Activated CD8-positive, alpha-beta memory T cell treated with anti-CD3 and anti-CD28 coated beads, Interleukin-2, amount 10 ng/mL, durations not matched to agents 7 days and 5 days (primary cell): ENCODE results near the gene DCK. TPM values are rescaled to one million over a fixed set of nuclear protein-coding genes. Genes with fewer than 3 reads are reported as not detected.
"Not testable (repeated sequence)": the region's sequence is repeated elsewhere in the genome, so short reads cannot be mapped to it uniquely, and the experiment has no call there.

Source experiments
- ATAC-seq: fragments of 150-1000 bp; cut with Tn5 transposase; one replicate; pipeline ENCODE4 v1.10.0; 2021; ENCODE audit warnings: moderate library complexity
- CTCF ChIA-PET: fragments of 350-600 bp; sonication (Branson Sonifier 250); formaldehyde crosslinking; loops from one replicate; lab custom pipeline; 2021; ENCODE audit warnings: antibody characterized with exemption; lab: Charles Lee
- DNase-seq: peaks from one replicate; pipeline ENCODE4 v3.0.0-alpha.2; 2020
- H3K27ac Mint-ChIP-seq: one replicate; pipeline ENCODE4 v1.8.0; 2021; ENCODE audit warnings: mild to moderate bottlenecking, mixed read lengths
- H3K27me3 Mint-ChIP-seq: one replicate; pipeline ENCODE4 v1.8.0; 2021; ENCODE audit warnings: mixed read lengths
- H3K36me3 Mint-ChIP-seq: one replicate; pipeline ENCODE4 v1.8.0; 2021; ENCODE audit warnings: mild to moderate bottlenecking, mixed read lengths
- H3K4me1 Mint-ChIP-seq: one replicate; pipeline ENCODE4 v1.8.0; 2021; ENCODE audit warnings: mixed read lengths
- H3K4me3 Mint-ChIP-seq: one replicate; pipeline ENCODE4 v1.8.0; 2021; ENCODE audit warnings: mild to moderate bottlenecking, moderate library complexity, mixed read lengths
- H3K9me3 Mint-ChIP-seq: one replicate; pipeline ENCODE4 v1.8.0; 2022; ENCODE audit warnings: low read depth, mixed read lengths
- total RNA-seq, 2 experiments: library from RNA; stranded (reverse); gene quantifications; one replicate each; pipeline ENCODE4 v1.2.3, GENCODE V29; 2021

The DCK gene
- total RNA-seq, 2 experiments from 2014 or later, result 60.0 to 70.7 TPM

GRCh38 chr4:70984589-70984988 is 8.9 kb upstream of the DCK start:
- Mint-ChIP-seq H3K27ac (no peak overlapping the region), H3K27me3 (no peaks in the 10 kb centered on the region), H3K9me3 (no peaks in the 10 kb centered on the region), H3K36me3 (no peaks in the 10 kb centered on the region), H3K4me1 (no peaks in the 10 kb centered on the region), H3K4me3 (no peak overlapping the region)
- ATAC-seq, result no peak
- CTCF ChIA-PET, result no interaction called here
- DNase-seq, result no peak

GRCh38 chr4:70991596-70991995 is 1.9 kb upstream of the DCK start:
- Mint-ChIP-seq H3K4me1 (peaks cover 23% of the 10 kb centered on the region), H3K9me3 (no peaks in the 10 kb centered on the region), H3K27ac (no peak overlapping the region), H3K4me3 (no peak overlapping the region), H3K36me3 (peaks cover 23% of the 10 kb centered on the region), H3K27me3 (no peaks in the 10 kb centered on the region)
- CTCF ChIA-PET, result interaction anchor here (0.6 to 8.7 kb wide), 3 partner anchors 15 to 107 kb away, joined by 3 to 113 read pairs (median 3); no protein-coding TSS in a partner anchor
- no peak for DNase-seq
- ATAC-seq, result no peak

- Mint-ChIP-seq H3K4me1 (peaks cover 30% of the 10 kb centered on the region), H3K9me3 (no peaks in the 10 kb centered on the region), H3K27me3 (no peaks in the 10 kb centered on the region), H3K4me3 (peak overlapping the region; percentile 92), H3K36me3 (peaks cover 28% of the 10 kb centered on the region), H3K27ac (peak overlapping the region; percentile 81)
- DNase-seq (no peak), ATAC-seq (no peak)
- CTCF ChIA-PET, result interaction anchor here (0.6 to 8.7 kb wide), 2 partner anchors 14 to 88 kb away, joined by 3 to 113 read pairs; no protein-coding TSS in a partner anchor
Observed at GRCh38 chr4:70992391-70992881, 1.0 kb upstream of the DCK start.

- peak overlapping the region; percentile 81 for H3K27ac Mint-ChIP-seq
- peaks cover 42% of the 10 kb centered on the region for H3K4me1 Mint-ChIP-seq
- CTCF ChIA-PET, result interaction anchor here (1.0 to 8.7 kb wide), 4 partner anchors 13 to 342 kb away, joined by 3 to 113 read pairs (median 8); partner anchors contain the start of gene GRSF1
- ATAC-seq, result no peak
- no peak for DNase-seq
- peaks cover 41% of the 10 kb centered on the region for H3K36me3 Mint-ChIP-seq
- H3K9me3 Mint-ChIP-seq, result no peaks in the 10 kb centered on the region
- peak overlapping the region; percentile 92 for H3K4me3 Mint-ChIP-seq
- H3K27me3 Mint-ChIP-seq, result no peaks in the 10 kb centered on the region
Observed at GRCh38 chr4:70994069-70994366, 569 bp downstream of the DCK start.

GRCh38 chr4:70994387-70995099 is 1.1 kb downstream of the DCK start:
- Mint-ChIP-seq H3K4me3 (peak overlapping the region; percentile 92), H3K27ac (peak overlapping the region; percentile 81), H3K4me1 (peaks cover 47% of the 10 kb centered on the region), H3K27me3 (no peaks in the 10 kb centered on the region), H3K36me3 (peaks cover 46% of the 10 kb centered on the region), H3K9me3 (no peaks in the 10 kb centered on the region)
- DNase-seq (no peak), ATAC-seq (no peak)
- CTCF ChIA-PET, result interaction anchor here (1.0 to 8.7 kb wide), 4 partner anchors 12 to 342 kb away, joined by 3 to 113 read pairs (median 8); partner anchors contain the start of gene GRSF1

GRCh38 chr4:70996018-70996360 is 2.5 kb downstream of the DCK start:
- CTCF ChIA-PET, result interaction anchor here (1.1 to 8.7 kb wide), 4 partner anchors 7 to 157 kb away, joined by 3 to 113 read pairs (median 8); partner anchors contain the start of gene GRSF1
- peak; percentile 6 for ATAC-seq
- Mint-ChIP-seq H3K27ac (peak overlapping the region; percentile 81), H3K36me3 (peaks cover 60% of the 10 kb centered on the region), H3K4me3 (peak overlapping the region; percentile 92), H3K9me3 (no peaks in the 10 kb centered on the region), H3K4me1 (peaks cover 60% of the 10 kb centered on the region), H3K27me3 (no peaks in the 10 kb centered on the region)
- DNase-seq, result peak; percentile 54

- no peak for ATAC-seq
- peaks cover 69% of the 10 kb centered on the region for H3K4me1 Mint-ChIP-seq
- H3K27ac Mint-ChIP-seq, result peak overlapping the region; percentile 81
- H3K27me3 Mint-ChIP-seq, result no peaks in the 10 kb centered on the region
- CTCF ChIA-PET, result interaction anchor here (1.1 to 8.7 kb wide), 4 partner anchors 8 to 158 kb away, joined by 3 to 113 read pairs (median 8); partner anchors contain the start of gene GRSF1
- peaks cover 4% of the 10 kb centered on the region for H3K9me3 Mint-ChIP-seq
- H3K4me3 Mint-ChIP-seq, result peak overlapping the region; percentile 92
- peaks cover 71% of the 10 kb centered on the region for H3K36me3 Mint-ChIP-seq
- DNase-seq, result no peak
Observed at GRCh38 chr4:70997036-70997435, 3.6 kb downstream of the DCK start.

- Mint-ChIP-seq H3K27ac (peak overlapping the region; percentile 81), H3K36me3 (peaks cover 76% of the 10 kb centered on the region), H3K4me3 (peak overlapping the region; percentile 92), H3K27me3 (no peaks in the 10 kb centered on the region), H3K4me1 (peaks cover 69% of the 10 kb centered on the region), H3K9me3 (peaks cover 5% of the 10 kb centered on the region)
- DNase-seq, result no peak
- no peak for ATAC-seq
- CTCF ChIA-PET, result interaction anchor here (1.6 to 8.7 kb wide), 2 partner anchors 9 kb away, joined by 3 to 113 read pairs; no protein-coding TSS in a partner anchor
Observed at GRCh38 chr4:70997546-70997945, 4.1 kb downstream of the DCK start.

- peaks cover 81% of the 10 kb centered on the region for H3K36me3 Mint-ChIP-seq
- peak overlapping the region; percentile 41 for H3K27ac Mint-ChIP-seq
- CTCF ChIA-PET, H3K27me3 Mint-ChIP-seq, H3K9me3 Mint-ChIP-seq, DNase-seq, ATAC-seq, H3K4me3 Mint-ChIP-seq: not testable (repeated sequence)
- peaks cover 84% of the 10 kb centered on the region for H3K4me1 Mint-ChIP-seq
Observed at GRCh38 chr4:70999639-71000038, 6.2 kb downstream of the DCK start.

- not testable (repeated sequence) for ATAC-seq, H3K27ac Mint-ChIP-seq, H3K27me3 Mint-ChIP-seq, DNase-seq, H3K4me3 Mint-ChIP-seq, H3K9me3 Mint-ChIP-seq
- H3K4me1 Mint-ChIP-seq, result peaks cover 84% of the 10 kb centered on the region
- peaks cover 69% of the 10 kb centered on the region for H3K36me3 Mint-ChIP-seq
- CTCF ChIA-PET, result interaction anchor here (1.7 kb wide), 1 partner anchor 9 kb away, joined by 4 read pairs; no protein-coding TSS in a partner anchor
Observed at GRCh38 chr4:71001363-71001762, 7.9 kb downstream of the DCK start.

GRCh38 chr4:71004281-71004851 is 10.9 kb downstream of the DCK start:
- Mint-ChIP-seq H3K27ac (peak overlapping the region; percentile 65), H3K4me1 (peaks cover 83% of the 10 kb centered on the region), H3K4me3 (peak overlapping the region; percentile 63), H3K27me3 (no peaks in the 10 kb centered on the region), H3K36me3 (peaks cover 57% of the 10 kb centered on the region), H3K9me3 (peaks cover 5% of the 10 kb centered on the region)
- ATAC-seq (peak; percentile 63), DNase-seq (peak; percentile 72)
- CTCF ChIA-PET, result interaction anchor here (1.2 to 9.1 kb wide), 4 partner anchors 10 to 269 kb away, joined by 4 to 113 read pairs (median 4); partner anchors contain the start of gene DCK

GRCh38 chr4:71005025-71005424 is 11.6 kb downstream of the DCK start:
- CTCF ChIA-PET, result interaction anchor here (1.2 to 9.1 kb wide), 4 partner anchors 11 to 270 kb away, joined by 4 to 113 read pairs (median 4); partner anchors contain the start of gene DCK
- H3K27ac Mint-ChIP-seq, result peak overlapping the region; percentile 65
- peaks cover 83% of the 10 kb centered on the region for H3K4me1 Mint-ChIP-seq
- H3K4me3 Mint-ChIP-seq, result peak overlapping the region; percentile 63
- H3K9me3 Mint-ChIP-seq, DNase-seq, H3K27me3 Mint-ChIP-seq: not testable (repeated sequence)
- ATAC-seq, result peak; percentile 28
- peaks cover 50% of the 10 kb centered on the region for H3K36me3 Mint-ChIP-seq

- peaks cover 73% of the 10 kb centered on the region for H3K4me1 Mint-ChIP-seq
- CTCF ChIA-PET, result interaction anchor here (1.3 to 9.1 kb wide), 3 partner anchors 12 to 271 kb away, joined by 4 to 113 read pairs (median 8); partner anchors contain the start of gene DCK
- peaks cover 38% of the 10 kb centered on the region for H3K36me3 Mint-ChIP-seq
- H3K27ac Mint-ChIP-seq, result peak overlapping the region; percentile 90
- ATAC-seq (peak; percentile 52), DNase-seq (no peak)
- H3K9me3 Mint-ChIP-seq, result peaks cover 5% of the 10 kb centered on the region
- H3K27me3 Mint-ChIP-seq, result no peaks in the 10 kb centered on the region
- H3K4me3 Mint-ChIP-seq, result peak overlapping the region; percentile 71
Observed at GRCh38 chr4:71006203-71006907, 12.9 kb downstream of the DCK start.
